HG03095 (cell line): ENCODE measurements around the gene GP5.

Source experiments
- ATAC-seq: cut with Tn5 transposase; IDR thresholded peaks from one replicate; pipeline ENCODE4 v1.9.1; 2021; ENCODE audit warnings: moderate library complexity; ENCODE audit not compliant: unreplicated experiment

The GP5 gene

GRCh38 chr3:194379231-194379630 lies 19.8 kb downstream of the GP5 start:
- ATAC-seq = no peak

DNA sequence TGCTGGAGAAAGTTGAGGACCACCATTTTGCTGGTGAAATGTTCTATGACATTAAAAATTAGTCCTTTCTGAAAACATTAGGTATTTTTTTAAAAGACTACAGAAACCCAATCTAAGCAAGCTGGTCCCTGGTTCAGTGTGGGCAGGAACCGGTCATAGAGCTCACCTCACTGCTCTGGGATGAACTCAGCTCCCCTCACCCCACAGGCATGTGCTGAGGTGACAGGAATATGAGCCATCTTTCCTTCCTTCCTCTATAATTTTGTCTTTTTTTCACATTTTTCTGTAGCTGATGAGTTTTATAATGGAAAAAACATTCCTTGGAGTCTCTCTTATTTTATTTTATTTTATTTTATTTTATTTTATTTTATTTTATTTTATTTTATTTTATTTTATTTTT lies 21.4 kb downstream of the GP5 start:
- ATAC-seq = no peak

DNA sequence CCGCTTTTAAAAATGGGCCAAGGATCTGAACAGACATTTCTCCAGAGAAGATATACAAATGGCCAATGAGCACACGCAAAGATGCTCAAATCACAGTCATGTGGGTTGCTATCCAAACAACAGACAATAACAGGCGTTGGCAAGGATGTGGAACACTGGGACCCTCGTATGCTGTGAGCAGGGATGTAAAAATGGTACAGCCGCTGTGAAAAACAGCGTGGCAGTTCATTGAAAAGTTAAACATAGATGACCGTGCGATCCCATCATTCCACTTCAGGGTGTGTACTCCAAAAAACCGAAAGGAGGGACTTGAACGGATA lies 22.9 kb downstream of the GP5 start:
- no peak for ATAC-seq

DNA sequence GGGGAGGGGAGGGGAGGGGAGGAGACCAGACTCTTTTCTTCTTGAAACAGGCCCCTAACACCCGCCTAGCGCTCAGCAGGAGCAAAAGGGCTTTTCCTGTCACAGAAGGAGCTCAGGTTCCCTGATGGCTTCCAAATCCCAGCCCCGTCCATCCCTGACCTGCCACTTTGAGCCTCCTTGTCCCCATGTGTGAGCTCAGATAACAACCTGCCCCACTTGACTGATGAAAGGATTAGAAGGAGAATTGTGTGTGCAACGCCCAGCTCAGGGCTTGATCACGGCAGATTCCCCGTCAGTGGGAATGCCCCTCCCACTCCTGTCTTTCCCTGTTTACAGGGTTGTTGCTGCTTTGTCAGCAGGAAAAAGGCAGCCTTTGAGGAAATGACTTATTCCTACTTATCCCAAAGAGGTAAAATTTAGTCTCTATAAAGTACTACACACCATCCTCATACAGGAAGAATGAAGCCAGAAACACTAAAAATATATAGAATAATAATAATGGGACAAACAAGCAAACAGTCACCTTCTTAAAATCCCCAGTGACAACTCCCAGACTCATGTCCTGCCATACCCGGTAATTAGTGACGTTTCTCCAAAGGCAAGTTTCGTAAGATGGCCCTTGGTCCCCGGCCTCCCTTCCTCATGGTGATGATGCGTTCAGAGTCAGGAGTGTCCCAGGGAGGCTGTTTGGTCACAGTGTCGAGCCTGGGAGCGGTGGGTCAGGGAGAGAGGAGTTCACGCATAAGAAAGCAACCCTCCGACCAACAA lies 23.4 kb downstream of the GP5 start:
- ATAC-seq = no peak

DNA sequence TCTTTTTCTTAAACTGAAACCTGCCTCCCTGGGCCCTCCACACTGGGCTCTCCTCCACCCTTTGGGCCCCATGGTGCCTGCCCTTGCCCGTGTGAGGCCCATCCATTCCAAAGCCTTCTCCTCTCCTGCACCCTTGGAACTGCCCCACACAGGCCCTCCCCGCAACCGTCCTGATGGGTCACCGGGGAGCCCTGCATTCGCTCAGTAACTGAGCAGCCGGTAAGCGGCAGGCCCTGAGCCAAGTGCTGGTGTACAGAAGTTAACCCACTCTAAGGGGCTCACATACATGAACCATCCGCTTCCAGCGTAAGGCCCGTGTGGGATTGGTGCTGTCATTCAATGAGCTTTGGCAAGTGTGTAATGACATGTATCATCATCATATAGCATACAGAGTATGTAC lies 24.1 kb downstream of the GP5 start:
- no peak for ATAC-seq

GRCh38 chr3:194373899-194374298 lies 25.2 kb downstream of the GP5 start:
- no peak for ATAC-seq

DNA sequence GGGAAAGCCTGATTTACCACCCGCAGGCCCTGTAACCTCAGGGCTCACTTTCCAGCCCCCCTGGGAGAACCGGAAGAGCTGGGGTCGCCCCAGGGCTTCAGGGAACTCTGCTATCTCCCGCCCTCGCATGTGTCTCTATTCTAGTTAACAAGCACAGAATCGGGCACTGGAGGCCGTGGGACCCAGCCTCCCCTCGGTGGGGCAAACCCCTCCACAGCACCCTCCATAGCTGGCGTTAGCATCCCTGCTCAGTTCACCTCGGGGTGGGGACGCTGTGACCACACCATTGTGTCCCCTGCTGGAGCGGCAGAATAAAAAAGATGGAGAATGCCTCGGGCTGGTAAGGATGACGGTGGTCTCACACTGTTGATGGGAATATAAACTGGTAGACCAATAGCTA lies 26.0 kb downstream of the GP5 start:
- ATAC-seq = no peak

DNA sequence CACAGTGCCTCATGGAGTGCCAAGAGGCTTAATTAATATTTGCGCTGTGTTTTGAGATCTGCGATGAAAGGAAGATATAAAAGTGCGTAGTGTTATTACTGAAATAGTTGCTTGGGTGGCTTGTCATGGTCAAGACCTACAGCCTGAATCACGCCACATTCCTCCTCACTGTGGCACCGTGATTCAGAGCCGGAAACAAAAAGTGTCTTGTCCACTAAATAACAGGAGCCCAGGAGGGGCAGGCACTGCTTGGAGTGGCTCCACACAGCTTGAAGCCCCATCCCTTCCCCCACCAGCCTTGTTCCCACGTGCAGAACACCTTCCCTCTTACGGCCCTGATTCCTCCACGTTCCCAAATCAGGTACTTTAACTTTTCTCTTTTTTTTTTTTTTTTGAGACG lies 28.3 kb downstream of the GP5 start:
- ATAC-seq = no peak

DNA sequence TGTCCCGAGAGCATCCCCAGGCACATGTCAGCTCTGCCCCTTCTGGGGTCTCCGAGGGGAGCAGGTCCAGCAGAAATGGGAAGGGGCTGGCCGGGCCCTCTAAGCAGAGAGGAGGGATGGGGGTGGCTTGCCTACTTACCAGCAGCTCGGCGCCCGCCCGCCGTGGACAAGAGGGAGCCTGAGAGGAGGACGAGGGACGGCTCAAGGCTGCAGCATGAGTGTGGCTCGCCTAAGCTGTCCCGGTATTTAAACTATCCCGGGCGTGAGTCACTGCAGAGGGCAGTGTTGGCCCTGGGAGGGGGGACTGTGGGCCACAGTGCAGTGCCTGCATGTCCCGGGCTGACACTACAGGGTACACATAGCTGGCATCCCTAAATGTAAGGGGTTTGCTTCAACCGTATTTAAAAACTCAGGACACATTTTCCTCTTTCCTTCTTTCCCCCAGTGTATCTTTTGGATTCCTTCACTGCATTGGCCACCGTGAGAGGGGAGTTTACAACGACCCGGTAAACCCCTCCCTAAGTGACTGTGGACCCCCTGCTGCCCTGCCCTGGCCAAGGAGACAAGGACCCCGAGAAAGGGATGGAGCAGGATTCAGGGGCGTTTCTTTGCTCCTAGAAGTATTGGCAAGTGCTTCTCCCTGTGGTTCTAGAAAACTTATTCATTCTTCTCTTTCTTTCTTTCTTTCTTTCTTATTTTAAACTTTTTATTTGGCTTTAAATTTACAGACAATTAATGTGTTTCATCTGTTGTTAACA lies 29.4 kb downstream of the GP5 start, which contains the start of gene LRRC15:
LRRC15 (minus strand) TSS at position 222 of the 758 bp plus-strand sequence. CDS start 8,700 bp downstream, outside the sequence.
- no peak for ATAC-seq

DNA sequence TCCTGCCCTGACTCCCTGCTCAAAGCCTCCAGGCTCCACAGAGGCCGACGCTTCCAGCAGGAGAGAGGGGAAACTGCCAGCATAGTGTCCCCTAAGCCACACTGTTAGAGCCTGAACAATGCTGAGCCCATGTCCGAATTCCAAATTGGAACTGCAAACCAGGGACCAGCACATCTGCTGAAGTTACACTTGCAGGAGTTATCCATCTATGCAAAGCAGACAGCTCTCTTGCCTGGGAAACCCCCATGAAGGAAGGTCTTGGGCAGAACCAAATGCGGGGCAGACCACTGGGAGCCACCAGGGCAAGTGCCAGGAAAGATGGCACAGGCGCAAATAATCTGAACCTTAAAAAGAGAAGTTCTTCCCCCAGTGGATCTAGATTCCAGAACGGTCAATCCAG lies 30.1 kb downstream of the GP5 start:
- ATAC-seq = no peak

DNA sequence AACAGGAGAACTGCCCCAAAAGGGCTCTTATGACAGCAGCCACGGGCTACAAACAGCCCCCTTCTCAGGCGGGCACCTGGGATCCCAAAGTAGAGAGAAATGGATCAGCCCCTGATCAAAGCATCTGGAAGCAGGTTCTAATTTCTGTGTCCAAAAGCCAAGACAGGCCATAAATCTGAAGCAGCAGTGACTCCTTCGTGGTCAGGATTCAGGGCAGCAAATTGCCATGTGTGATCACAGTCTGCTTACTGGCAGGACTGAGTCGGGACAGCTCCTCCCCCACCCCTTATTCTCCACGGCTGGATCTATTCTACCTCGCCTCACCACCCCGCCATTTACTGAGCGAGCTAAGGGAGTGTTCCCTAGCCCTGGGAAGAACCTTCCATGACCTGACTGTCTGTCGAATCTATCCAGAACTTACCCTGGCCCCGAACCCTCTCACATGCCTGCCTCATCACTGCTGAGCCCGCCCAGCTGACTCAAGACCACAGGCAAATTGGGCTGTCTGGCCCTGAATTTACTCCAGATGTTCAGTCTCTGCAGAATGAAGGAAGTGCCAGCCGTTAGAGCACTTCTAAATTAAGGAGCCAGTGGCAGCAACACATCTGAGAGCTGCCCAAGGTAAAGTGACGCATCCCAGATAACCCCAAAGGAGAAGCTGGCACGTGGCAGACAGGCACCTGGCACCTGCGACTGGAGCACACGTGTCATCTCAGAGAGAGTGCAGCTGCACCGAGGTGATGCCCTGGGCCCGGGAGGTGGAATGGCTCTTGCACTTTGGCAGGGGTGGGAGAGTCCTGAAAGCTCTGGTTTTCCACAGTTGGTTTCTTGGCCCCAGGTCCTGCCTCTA lies 30.8 kb downstream of the GP5 start:
- ATAC-seq = no peak

DNA sequence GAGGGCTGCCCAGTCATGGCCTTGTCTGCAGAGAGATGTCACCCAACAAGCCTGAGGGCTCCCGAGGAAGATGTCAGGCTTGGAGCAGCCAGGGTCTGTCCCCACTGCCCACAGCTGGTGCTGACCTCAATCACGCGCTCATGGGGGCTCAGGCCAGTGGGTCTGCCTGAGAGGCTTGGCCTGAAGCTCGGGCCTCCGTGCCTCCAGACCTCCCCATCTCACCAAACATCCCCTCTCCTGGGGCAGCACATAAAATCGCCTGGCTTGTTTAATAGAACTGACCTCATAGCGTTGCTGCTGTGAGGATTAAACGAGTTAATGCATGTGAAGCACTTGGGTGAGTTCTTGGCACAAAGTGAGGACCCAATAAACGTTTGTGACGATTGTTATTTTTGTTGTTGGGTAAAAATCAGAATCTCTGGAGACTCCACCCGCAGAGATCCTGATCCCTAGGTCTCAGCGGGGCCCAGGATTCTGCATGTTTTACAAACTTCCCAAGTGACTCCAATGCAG lies 33.0 kb downstream of the GP5 start:
- ATAC-seq = no peak

- no peak for ATAC-seq
Measured at GRCh38 chr3:194365526-194365925, 33.5 kb downstream of the GP5 start.

- no peak for ATAC-seq
Measured at GRCh38 chr3:194364652-194365434, 34.2 kb downstream of the GP5 start.

GRCh38 chr3:194364314-194364651 lies 34.8 kb downstream of the GP5 start:
- ATAC-seq = no peak

- no peak for ATAC-seq
Measured at GRCh38 chr3:194360568-194360967, 38.5 kb downstream of the GP5 start.

DNA sequence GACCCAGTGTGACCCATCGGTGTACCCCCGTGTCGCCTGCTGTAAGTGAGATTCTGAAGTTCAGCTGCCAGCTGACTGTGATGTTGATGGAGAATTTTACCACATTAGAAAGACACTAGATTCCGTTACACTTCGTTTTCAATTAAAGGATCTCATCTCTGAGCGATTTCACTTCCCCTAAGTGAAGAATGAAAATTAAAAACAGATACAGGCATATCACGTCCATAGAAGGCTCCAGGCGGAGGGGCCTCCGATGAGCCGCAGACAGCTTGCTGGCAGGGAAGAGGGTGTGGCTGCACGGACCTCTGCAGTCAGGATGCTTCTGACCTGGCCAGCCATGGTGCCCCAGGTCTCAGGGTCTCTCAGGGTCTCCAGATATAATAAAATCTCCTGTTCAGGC lies 41.4 kb downstream of the GP5 start:
- no peak for ATAC-seq

DNA sequence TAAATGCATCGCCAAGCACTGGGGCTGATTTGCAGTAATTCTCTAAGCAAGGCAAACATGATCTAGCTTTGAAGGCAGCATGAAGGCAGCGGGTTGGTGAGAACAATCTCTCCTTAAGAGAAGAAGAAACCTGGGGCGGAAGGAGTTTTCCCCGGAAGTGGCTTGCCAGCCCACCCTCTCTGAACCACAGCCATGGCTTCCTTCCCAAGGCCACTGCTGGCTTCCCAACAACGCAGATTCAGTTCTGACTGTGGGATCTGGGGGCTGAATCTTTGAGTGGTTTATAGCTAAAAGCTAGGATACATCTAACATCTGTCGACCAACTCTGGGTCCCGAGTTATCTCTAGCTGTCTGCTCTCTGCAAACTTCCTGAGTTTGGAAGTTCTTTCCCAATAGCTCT lies 43.7 kb downstream of the GP5 start:
- no peak for ATAC-seq

- ATAC-seq = no peak
Measured at GRCh38 chr3:194354315-194354714, 44.8 kb downstream of the GP5 start.

DNA sequence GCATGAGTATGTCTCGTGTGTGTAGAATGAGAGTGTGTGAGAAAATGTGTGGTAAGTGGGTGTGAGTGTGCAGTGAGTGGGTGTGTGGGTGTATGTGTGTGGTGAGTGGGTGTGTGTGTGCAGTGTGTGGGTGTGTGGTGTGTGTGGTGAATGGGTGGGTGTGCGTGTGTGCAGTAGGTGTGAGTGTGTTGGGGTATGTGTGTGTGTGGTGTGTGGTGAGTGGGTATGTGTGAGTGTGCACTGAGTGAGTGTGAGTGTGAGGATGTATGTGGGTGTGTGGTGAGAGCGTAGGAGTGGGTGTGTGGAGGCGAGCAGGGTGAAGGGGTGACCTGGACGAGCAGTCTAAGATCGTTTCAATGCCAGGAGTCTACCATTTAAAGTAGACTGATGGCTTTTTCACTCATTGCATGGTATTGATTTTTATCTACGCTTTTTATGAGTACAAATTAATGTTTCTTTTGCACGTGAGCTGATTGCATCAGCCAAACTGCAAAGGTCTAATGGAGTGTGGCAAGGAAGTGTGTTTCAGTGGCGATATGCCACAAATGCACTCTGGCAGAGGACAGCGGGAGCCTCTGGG lies 46.3 kb downstream of the GP5 start:
- no peak for ATAC-seq
